HCT116 (cell line): Measurements from ENCODE around the gene FTL. TPM values are rescaled to one million over a fixed set of nuclear protein-coding genes. Genes with fewer than 3 reads are reported as not detected.

Experiments used
- ATAC-seq: fragments of 200-7000 bp; cut with Tn5 transposase; 2 replicates; pipeline ENCODE4 v1.9.1; 2020; ENCODE audit warnings: mild to moderate bottlenecking, moderate library complexity
- BruUV-seq: library from RNA; stranded (reverse); fragments of 400-500 nt; replicated peaks from 2 replicates; lab custom pipeline; 2021; lab: Mats Ljungman, UMichigan
- CTCF ChIA-PET: fragments of 300-600 bp; sonication (Branson Sonifier 250); formaldehyde crosslinking; loops from one replicate; lab custom pipeline; 2021; ENCODE audit warnings: antibody characterized with exemption; lab: Charles Lee
- POLR2A ChIA-PET: fragments of 300-600, 350-600 bp; sonication (Branson Sonifier 250); formaldehyde crosslinking; loops from one replicate; lab custom pipeline; 2021; ENCODE audit warnings: antibody characterized with exemption; lab: Charles Lee
- RAD21 ChIA-PET, 2 experiments: fragments of 300-600 bp; sonication (Branson Sonifier 250); formaldehyde crosslinking; loops; one replicate each; lab custom pipeline; 2023; ENCODE audit warnings: low total read pairs in 2 of 2; ENCODE audit not compliant: uncharacterized antibody in 2 of 2, unreplicated experiment in 2 of 2, low non-redundant PET in 1 of 2; lab: Charles Lee
- DNase-seq: peaks from one replicate; pipeline ENCODE4 v3.0.0-alpha.2; 2010; ENCODE audit warnings: low read depth, low spot score
- H2AFZ ChIP-seq: fragments of 200-600 bp; shearing (Covaris generic), sonication (generic); 2 replicates; pipeline ENCODE4 v1.6.1; 2017; ENCODE audit warnings: low read depth, mixed run types, mixed read lengths, antibody characterized with exemption, low read length; ENCODE audit not compliant: poor library complexity, severe bottlenecking
- H3K27ac ChIP-seq: 2 replicates; pipeline ENCODE4 v1.5.1; 2012; ENCODE audit warnings: low read depth, low read length
- H3K27me3 ChIP-seq: fragments of 200-600 bp; sonication (generic); 2 replicates; pipeline ENCODE4 v1.6.1; 2016; ENCODE audit warnings: mixed run types, low read length, mixed read lengths; ENCODE audit not compliant: insufficient read depth
- H3K36me3 ChIP-seq, 2 experiments: fragments of 200-500 bp in 1 of 2; fragments of 200-600 bp in 1 of 2; sonication (Bioruptor generic) in 1 of 2; sonication (generic) in 1 of 2; 2 replicates each; pipeline versions ENCODE4 v1.5.1 to v1.6.1; 2014 to 2016; ENCODE audit warnings: low read length in 2 of 2, inconsistent platforms in 1 of 2, mixed read lengths in 1 of 2, mixed run types in 1 of 2; ENCODE audit not compliant: insufficient read depth in 2 of 2, control insufficient read depth in 1 of 2
- H3K4me1 ChIP-seq, 2 experiments: fragments of 200-600 bp in 1 of 2; sonication (generic) in 1 of 2; 2 replicates each; pipeline versions ENCODE4 v1.5.1 to v1.6.1; 2012 to 2017; ENCODE audit warnings: low read length in 2 of 2, inconsistent platforms in 1 of 2, mild to moderate bottlenecking in 1 of 2, mixed read lengths in 1 of 2, mixed run types in 1 of 2, moderate library complexity in 1 of 2; ENCODE audit not compliant: insufficient read depth in 2 of 2, control insufficient read depth in 1 of 2
- H3K4me2 ChIP-seq: fragments of 200-600 bp; sonication (generic); 2 replicates; pipeline ENCODE4 v1.6.1; 2017; ENCODE audit warnings: mixed run types, low read length, mixed read lengths
- H3K4me3 ChIP-seq, 2 experiments: fragments of 200-600 bp in 1 of 2; sonication (generic) in 1 of 2; replicated peaks in 1 of 2; 2 replicates each; pipeline ENCODE4 v1.5.1; 2011 to 2016; ENCODE audit warnings: low read length in 2 of 2, control low read depth in 1 of 2, low read depth in 1 of 2, mild to moderate bottlenecking in 1 of 2, mixed read lengths in 1 of 2, mixed run types in 1 of 2
- H3K79me2 ChIP-seq: fragments of 200-600 bp; sonication (generic); 2 replicates; pipeline ENCODE4 v1.6.1; 2017; ENCODE audit warnings: mild to moderate bottlenecking, mixed run types, low read length, moderate library complexity, mixed read lengths; ENCODE audit not compliant: insufficient read depth
- H3K9ac ChIP-seq: fragments of 200-600 bp; sonication (generic); 2 replicates; pipeline ENCODE4 v1.6.1; 2016; ENCODE audit warnings: low read length, mixed read lengths
- H3K9me2 ChIP-seq: fragments of 200-600 bp; sonication (generic), shearing (Covaris generic); 2 replicates; pipeline ENCODE4 v1.6.1; 2017; ENCODE audit warnings: mixed run types, mild to moderate bottlenecking, moderate library complexity; ENCODE audit not compliant: insufficient read depth
- H3K9me3 ChIP-seq, 2 experiments: fragments of 200-500 bp in 1 of 2; fragments of 200-600 bp in 1 of 2; sonication (Bioruptor generic) in 1 of 2; sonication (generic) in 1 of 2; 2 replicates each; pipeline ENCODE4 v1.6.1; 2014 to 2017; ENCODE audit warnings: low read length in 2 of 2, mixed read lengths in 2 of 2, inconsistent platforms in 1 of 2, low read depth in 1 of 2, mild to moderate bottlenecking in 1 of 2, mixed run types in 1 of 2, moderate library complexity in 1 of 2; ENCODE audit not compliant: control insufficient read depth in 1 of 2, insufficient read depth in 1 of 2
- H4K20me1 ChIP-seq: fragments of 200-600 bp; sonication (generic), shearing (Covaris generic); 2 replicates; pipeline ENCODE4 v1.6.1; 2017; ENCODE audit warnings: mixed run types, mild to moderate bottlenecking, moderate library complexity; ENCODE audit not compliant: insufficient read depth
- ATF3 ChIP-seq: IDR thresholded peaks from 2 replicates; pipeline ENCODE4 v1.6.1; 2012
- CBX3 ChIP-seq: IDR thresholded peaks from 2 replicates; pipeline ENCODE4 v1.6.1; 2012; ENCODE audit warnings: low read depth
- CEBPB ChIP-seq: IDR thresholded peaks from 2 replicates; pipeline ENCODE4 v1.6.1; 2012; ENCODE audit warnings: low read depth
- ELF1 ChIP-seq: IDR thresholded peaks from 2 replicates; pipeline ENCODE4 v1.6.1; 2012; ENCODE audit warnings: low read depth, borderline replicate concordance
- EZH2 ChIP-seq: fragments of 200-600 bp; sonication (generic); IDR thresholded peaks from 2 replicates; pipeline ENCODE4 v1.6.1; 2017; ENCODE audit warnings: antibody characterized with exemption, mixed run types
- EZH2phosphoT487 ChIP-seq: fragments of 200-600 bp; IDR thresholded peaks from 2 replicates; pipeline ENCODE4 v1.6.1; 2018; ENCODE audit warnings: antibody characterized with exemption, borderline replicate concordance
- FOSL1 ChIP-seq: IDR thresholded peaks from 2 replicates; pipeline ENCODE4 v1.6.1; 2012; ENCODE audit warnings: low read depth
- JUND ChIP-seq: IDR thresholded peaks from 2 replicates; pipeline ENCODE4 v1.6.1; 2012
- SIN3A ChIP-seq: IDR thresholded peaks from 2 replicates; pipeline ENCODE4 v1.6.1; 2012; ENCODE audit warnings: low read depth
- YY1 ChIP-seq: IDR thresholded peaks from 2 replicates; pipeline ENCODE4 v1.6.1; 2011; ENCODE audit warnings: low read length, low read depth, moderate library complexity, mild to moderate bottlenecking; ENCODE audit not compliant: insufficient replicate concordance; ENCODE audit errors: extremely low read depth
- ZNF274 ChIP-seq: fragments of 200-500 bp; sonication (Bioruptor generic); IDR thresholded peaks from 2 replicates; pipeline ENCODE4 v1.6.1; 2014; ENCODE audit warnings: mild to moderate bottlenecking, low read depth, low read length, inconsistent platforms
- intact Hi-C: fragments of 100-400 bp; cut with micrococcal nuclease; formaldehyde crosslinking; loops from 2 replicates; pipeline ENCODE4 v1.10.0; 2022
- total RNA-seq: library from RNA; stranded (reverse); gene quantifications from one replicate; pipeline ENCODE4 v1.2.1, GENCODE V29; 2021; ENCODE audit not compliant: unreplicated experiment
- TF ChIP-seq, protein P1 (sequence below): IDR thresholded peaks from 2 replicates; pipeline ENCODE4 v1.6.1; 2011; ENCODE audit warnings: mild to moderate bottlenecking, low read length, moderate library complexity; ENCODE audit not compliant: insufficient replicate concordance; ENCODE audit errors: extremely low read depth
- TF ChIP-seq, protein P2 (sequence below), 3 experiments: fragments of 200-600 bp in 1 of 3; sonication (generic) in 1 of 3; IDR thresholded peaks in 2 of 3; conservative IDR thresholded peaks in 1 of 3; 2 replicates each; pipeline ENCODE4 v1.5.1; 2012 to 2017; ENCODE audit warnings: low read depth in 2 of 3, low read length in 2 of 3, antibody characterized with exemption in 1 of 3, borderline replicate concordance in 1 of 3, control low read depth in 1 of 3, mild to moderate bottlenecking in 1 of 3, mixed read lengths in 1 of 3, mixed run types in 1 of 3, moderate library complexity in 1 of 3; ENCODE audit not compliant: insufficient read depth in 1 of 3

FTL gene
- total RNA-seq, 1 experiment from 2014 or later = 1,885 TPM

GRCh38 chr19:48990400-48990799 lies 25.3 kb downstream of the FTL start:
- BruUV-seq = no TSS peak
- Histone ChIP-seq H3K9me2 (no peaks in the 10 kb centered on the region), H4K20me1 (no peaks in the 10 kb centered on the region), H3K36me3 (peaks cover 11% of the 10 kb centered on the region in 2 experiments; a peak in 2 of 4 replicates), H2AFZ (no peak overlapping the region), H3K79me2 (peaks cover 43% of the 10 kb centered on the region), H3K4me2 (no peak overlapping the region), H3K9me3 (no peaks in the 10 kb centered on the region), H3K9ac (no peak overlapping the region), H3K4me1 (peaks cover 11 to 19% of the 10 kb centered on the region in 2 experiments), H3K27me3 (no peaks in the 10 kb centered on the region), H3K4me3 (no peak overlapping the region), H3K27ac (no peak overlapping the region)
- intact Hi-C loops = no loop called here
- POLR2A ChIA-PET = no interaction called here
- DNase-seq (no peak), ATAC-seq (no peak)
- CTCF ChIA-PET = no interaction called here
- RAD21 ChIA-PET = no interaction called here
- TF ChIP-seq JUND (no peak), CBX3 (no peak), SIN3A (no peak), CEBPB (no peak), ZNF274 (no peak), EZH2 (no peak)
- TF ChIP-seq, all 23 proteins: peak for 0

- ChIA-PET POLR2A (no interaction called here), RAD21 (no interaction called here), CTCF (interaction anchor here (1.4 kb wide), 1 partner anchor 20 kb away, joined by 6 read pairs; no protein-coding TSS in a partner anchor)
- TF ChIP-seq FOSL1 (no peak), ATF3 (no peak), SIN3A (no peak), ELF1 (no peak), CEBPB (no peak), EZH2phosphoT487 (no peak), YY1 (no peak)
- TF ChIP-seq, protein P1, sequence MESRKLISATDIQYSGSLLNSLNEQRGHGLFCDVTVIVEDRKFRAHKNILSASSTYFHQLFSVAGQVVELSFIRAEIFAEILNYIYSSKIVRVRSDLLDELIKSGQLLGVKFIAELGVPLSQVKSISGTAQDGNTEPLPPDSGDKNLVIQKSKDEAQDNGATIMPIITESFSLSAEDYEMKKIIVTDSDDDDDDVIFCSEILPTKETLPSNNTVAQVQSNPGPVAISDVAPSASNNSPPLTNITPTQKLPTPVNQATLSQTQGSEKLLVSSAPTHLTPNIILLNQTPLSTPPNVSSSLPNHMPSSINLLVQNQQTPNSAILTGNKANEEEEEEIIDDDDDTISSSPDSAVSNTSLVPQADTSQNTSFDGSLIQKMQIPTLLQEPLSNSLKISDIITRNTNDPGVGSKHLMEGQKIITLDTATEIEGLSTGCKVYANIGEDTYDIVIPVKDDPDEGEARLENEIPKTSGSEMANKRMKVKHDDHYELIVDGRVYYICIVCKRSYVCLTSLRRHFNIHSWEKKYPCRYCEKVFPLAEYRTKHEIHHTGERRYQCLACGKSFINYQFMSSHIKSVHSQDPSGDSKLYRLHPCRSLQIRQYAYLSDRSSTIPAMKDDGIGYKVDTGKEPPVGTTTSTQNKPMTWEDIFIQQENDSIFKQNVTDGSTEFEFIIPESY = no peak
- TF ChIP-seq, protein P2, sequence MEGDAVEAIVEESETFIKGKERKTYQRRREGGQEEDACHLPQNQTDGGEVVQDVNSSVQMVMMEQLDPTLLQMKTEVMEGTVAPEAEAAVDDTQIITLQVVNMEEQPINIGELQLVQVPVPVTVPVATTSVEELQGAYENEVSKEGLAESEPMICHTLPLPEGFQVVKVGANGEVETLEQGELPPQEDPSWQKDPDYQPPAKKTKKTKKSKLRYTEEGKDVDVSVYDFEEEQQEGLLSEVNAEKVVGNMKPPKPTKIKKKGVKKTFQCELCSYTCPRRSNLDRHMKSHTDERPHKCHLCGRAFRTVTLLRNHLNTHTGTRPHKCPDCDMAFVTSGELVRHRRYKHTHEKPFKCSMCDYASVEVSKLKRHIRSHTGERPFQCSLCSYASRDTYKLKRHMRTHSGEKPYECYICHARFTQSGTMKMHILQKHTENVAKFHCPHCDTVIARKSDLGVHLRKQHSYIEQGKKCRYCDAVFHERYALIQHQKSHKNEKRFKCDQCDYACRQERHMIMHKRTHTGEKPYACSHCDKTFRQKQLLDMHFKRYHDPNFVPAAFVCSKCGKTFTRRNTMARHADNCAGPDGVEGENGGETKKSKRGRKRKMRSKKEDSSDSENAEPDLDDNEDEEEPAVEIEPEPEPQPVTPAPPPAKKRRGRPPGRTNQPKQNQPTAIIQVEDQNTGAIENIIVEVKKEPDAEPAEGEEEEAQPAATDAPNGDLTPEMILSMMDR (IDR thresholded peaks at IDR 0.05 in 2 of 3, conservative IDR thresholded peaks at IDR 0.05 in 1 of 3; ENCODE audit: borderline replicate concordance in 1 of 3, insufficient read depth in 1 of 3, low read depth in 2 of 3, low read length in 2 of 3) = no peak
- H3K9me3 ChIP-seq = no peaks in the 10 kb centered on the region
- no TSS peak for BruUV-seq
- H3K27ac ChIP-seq = peak overlapping the region; percentile 15; the same call in 1 of the 2 replicates
- peaks cover 50% of the 10 kb centered on the region for H3K79me2 ChIP-seq
- DNase-seq = no peak
- H3K9ac ChIP-seq = no peak overlapping the region
- no peaks in the 10 kb centered on the region for H3K9me2 ChIP-seq
- H3K27me3 ChIP-seq = no peaks in the 10 kb centered on the region
- peaks cover 8% of the 10 kb centered on the region in 2 experiments; a peak in 2 of 4 replicates for H3K36me3 ChIP-seq
- peak overlapping the region; percentile 92; the same call in 1 of the 2 replicates for H3K4me2 ChIP-seq
- peaks cover 11 to 19% of the 10 kb centered on the region in 2 experiments for H3K4me1 ChIP-seq
- no peak overlapping the region for H3K4me3 ChIP-seq
- intact Hi-C loops = no loop called here
- no peaks in the 10 kb centered on the region for H4K20me1 ChIP-seq
- ATAC-seq = no peak
- no peak overlapping the region for H2AFZ ChIP-seq
Measured at GRCh38 chr19:48991011-48991609, 26.0 kb downstream of the FTL start.
